TTC549 (cell line): ENCODE data around the gene BMPER.

Experiments
- FAIRE-seq: peaks from 2 replicates; lab custom pipeline; 2012; peaks lifted over from hg19 to GRCh38; lab: Jason Lieb, UNC

BMPER gene

GRCh38 chr7:33892945-33893344, 12.4 kb upstream of the BMPER start:
- no peak for FAIRE-seq

- no peak for FAIRE-seq
Observed at GRCh38 chr7:33893377-33893776, 12.0 kb upstream of the BMPER start.

- no peak for FAIRE-seq
Observed at GRCh38 chr7:33895025-33895804, 10.1 kb upstream of the BMPER start.

- no peak for FAIRE-seq
Observed at GRCh38 chr7:33900501-33900900, 4.8 kb upstream of the BMPER start.

GRCh38 chr7:33901199-33901598, 4.1 kb upstream of the BMPER start:
- FAIRE-seq: no peak

GRCh38 chr7:33901847-33902246, 3.5 kb upstream of the BMPER start:
- no peak for FAIRE-seq

GRCh38 chr7:33902746-33903145, 2.6 kb upstream of the BMPER start:
- FAIRE-seq: no peak

GRCh38 chr7:33903791-33904680, 1.3 kb upstream of the BMPER start:
- FAIRE-seq: no peak

GRCh38 chr7:33904681-33905388, 504 bp upstream of the BMPER start:
- FAIRE-seq: no peak

- no peak for FAIRE-seq
Observed at GRCh38 chr7:33906697-33907096, 1.4 kb downstream of the BMPER start.

GRCh38 chr7:33907625-33908024, 2.3 kb downstream of the BMPER start:
- FAIRE-seq: no peak

GRCh38 chr7:33909318-33909717, 4.0 kb downstream of the BMPER start:
- FAIRE-seq: no peak

- no peak for FAIRE-seq
Observed at GRCh38 chr7:33909755-33910154, 4.4 kb downstream of the BMPER start.

- no peak for FAIRE-seq
Observed at GRCh38 chr7:33910756-33911155, 5.4 kb downstream of the BMPER start.

GRCh38 chr7:33916357-33917081, 11.2 kb downstream of the BMPER start:
- FAIRE-seq: no peak

GRCh38 chr7:33917661-33918060, 12.3 kb downstream of the BMPER start:
- FAIRE-seq: no peak

- FAIRE-seq: no peak
Observed at GRCh38 chr7:33918438-33919143, 13.3 kb downstream of the BMPER start.

GRCh38 chr7:33919449-33919848, 14.1 kb downstream of the BMPER start:
- no peak for FAIRE-seq

- no peak for FAIRE-seq
Observed at GRCh38 chr7:33921216-33921938, 16.0 kb downstream of the BMPER start.

- FAIRE-seq: no peak
Observed at GRCh38 chr7:33922820-33923219, 17.5 kb downstream of the BMPER start.
